Measurements from ENCODE around the gene ROBO2. TPM values are rescaled to one million over a fixed set of nuclear protein-coding genes. Genes with fewer than 3 reads are reported as not detected.
A peak's percentile ranks its signal among the peaks of the same experiment; 100 is the strongest.

ROBO2 gene
- polyA plus RNA-seq, 12 donors: 3.2 to 57.4 (median 4.2) TPM; not detected in 1

DNA sequence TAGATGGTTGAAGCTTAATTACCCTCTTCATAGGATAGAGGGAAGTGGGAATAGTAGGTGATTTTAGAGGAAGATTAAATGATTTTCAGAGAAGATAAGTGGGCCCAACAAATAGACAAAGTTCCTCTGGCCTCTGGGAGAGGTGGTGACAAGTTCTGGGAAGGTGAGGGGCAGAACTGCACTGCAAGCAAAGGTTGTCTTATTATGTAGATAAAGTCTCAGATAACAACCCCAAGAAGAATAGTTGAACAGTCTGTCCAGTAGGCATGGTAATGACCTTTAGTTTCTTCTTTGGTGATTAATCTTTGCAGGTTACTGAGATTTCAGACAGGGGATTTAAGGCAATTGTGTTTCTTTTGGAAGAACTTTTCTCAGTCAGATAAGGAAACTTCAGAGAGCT lies 439.1 kb downstream of the ROBO2 start:
- DNase-seq: no peak

DNA sequence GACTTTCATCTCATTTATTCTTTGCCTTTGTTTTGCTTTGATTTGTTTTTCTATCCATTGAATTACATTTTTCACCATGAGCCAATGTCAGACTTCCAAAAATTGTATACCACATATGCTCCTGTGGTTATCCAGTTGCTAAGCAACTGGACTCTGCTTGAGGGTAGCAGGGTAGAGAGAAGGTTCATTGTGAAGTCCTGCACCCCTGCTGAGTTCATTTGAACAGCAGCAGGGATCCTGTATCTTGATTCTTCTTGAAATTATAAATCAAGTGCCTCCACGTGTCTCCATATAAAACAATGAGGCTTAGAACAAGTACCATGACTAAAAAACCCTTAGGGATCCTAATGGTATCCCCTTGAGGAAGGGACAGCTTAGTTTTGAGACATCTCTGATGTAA lies 449.3 kb downstream of the ROBO2 start:
- no peak for DNase-seq

DNA sequence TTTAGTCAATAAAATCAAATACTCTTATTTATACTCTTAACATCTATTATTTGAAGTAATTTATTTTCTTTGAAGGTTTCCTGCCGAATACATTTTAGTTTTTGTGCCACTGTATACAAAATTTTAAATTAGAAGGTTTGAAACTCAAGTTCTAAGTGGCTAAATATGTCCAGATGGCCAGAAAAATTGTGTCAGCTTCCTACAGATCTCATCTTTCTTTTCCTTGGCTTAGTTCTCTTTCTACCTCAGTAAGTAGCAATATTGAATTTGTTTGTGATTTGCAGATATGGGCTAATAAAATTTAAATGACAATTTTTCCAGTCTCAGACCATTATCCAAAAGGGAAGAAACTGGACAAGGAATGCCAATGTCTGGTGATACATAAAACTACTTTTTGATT lies 452.1 kb downstream of the ROBO2 start:
- no peak for DNase-seq

DNA sequence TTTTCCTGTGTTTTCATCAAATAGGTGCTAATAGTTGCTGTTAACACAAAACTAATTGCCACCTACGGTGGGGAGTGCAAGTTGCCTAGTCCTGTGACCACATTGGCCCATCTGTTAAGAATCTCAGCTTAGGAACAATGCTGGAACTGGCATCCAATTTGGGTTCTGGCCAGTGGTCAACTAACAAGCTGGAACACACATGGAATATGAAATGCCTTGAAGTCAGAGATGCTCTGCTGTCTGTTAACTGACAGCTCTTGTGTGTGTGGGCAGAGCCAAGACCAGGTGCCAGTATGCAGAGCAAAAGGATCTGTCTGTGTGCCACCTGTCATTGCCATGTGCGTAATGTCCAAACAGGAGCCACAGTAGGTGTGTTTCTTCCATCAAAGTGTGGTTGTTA lies 460.8 kb downstream of the ROBO2 start:
- no peak for DNase-seq

DNA sequence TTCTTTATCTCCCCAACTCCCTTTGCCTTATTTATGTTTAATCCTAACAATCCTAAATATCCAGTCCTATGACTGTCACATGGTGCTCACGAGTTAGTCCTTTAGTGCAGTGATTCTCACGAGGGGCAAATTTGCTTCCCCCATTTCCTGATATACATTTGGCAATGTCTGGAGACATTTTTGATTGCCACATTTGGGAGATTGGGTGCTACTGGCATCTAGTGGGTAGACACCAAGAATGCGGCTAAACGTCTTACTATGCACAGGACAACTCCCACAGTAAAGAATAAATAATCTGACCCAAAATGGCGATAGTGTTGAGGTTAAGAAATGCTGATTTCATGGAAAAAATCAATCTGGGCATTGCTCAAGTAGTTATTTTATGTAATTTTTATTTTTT lies 466.5 kb downstream of the ROBO2 start:
- no peak for DNase-seq

DNA sequence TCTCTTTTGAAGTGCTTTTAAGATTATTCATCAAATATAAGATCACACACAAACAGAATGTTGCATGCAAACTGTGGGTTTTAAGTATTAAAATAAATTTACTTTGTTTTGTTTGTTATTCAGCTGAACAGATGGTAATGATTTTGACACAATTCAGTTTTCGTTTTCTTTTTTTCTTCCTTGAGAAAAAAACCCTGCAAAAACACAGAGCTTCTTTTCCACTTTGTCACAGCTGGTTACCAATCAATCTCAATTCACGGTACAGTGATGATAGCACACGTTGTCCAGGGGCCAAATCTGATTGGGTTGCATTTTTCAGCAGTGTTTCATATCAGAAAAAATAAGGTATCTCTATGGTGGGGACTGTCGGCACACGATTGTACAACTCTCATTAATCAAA lies 473.6 kb downstream of the ROBO2 start:
- no peak for DNase-seq

DNA sequence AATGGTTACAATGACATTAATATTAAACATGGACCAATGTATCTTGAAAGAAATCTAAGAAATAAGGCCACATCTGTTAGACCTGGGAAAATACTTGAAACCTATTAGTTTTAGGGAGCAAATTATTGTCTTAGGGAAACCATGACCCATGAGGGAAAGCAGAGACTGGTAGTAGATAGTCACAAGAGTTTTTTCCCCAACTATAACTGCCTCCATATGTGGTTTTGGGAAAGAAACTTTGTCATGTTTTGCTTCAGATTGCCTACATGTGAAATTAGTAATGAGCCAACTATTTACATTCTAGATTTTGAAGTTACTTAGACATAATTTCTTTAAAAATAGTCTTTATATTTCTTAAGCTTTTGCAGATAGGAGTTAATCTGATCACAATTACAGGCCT lies 474.9 kb downstream of the ROBO2 start:
- DNase-seq: no peak

DNA sequence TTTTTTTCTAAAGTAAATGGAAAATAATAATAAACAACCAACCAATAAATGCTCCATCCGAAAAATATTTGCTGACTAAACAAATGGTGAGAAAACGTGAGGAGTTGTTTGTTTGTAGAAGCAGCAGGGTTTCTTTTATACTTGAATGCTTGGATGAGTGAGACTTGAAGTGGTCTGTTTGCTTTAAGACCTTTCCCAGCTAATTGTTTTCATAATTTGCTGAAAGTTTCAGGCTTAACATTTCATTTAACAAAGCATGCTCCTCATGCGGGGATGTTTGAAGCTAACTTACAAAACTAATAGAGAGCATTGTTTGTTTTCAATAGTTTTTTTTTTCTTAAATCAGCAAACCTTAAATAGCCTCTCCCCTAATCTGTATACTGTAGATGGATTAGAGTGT lies 484.6 kb downstream of the ROBO2 start:
- no peak for DNase-seq

DNA sequence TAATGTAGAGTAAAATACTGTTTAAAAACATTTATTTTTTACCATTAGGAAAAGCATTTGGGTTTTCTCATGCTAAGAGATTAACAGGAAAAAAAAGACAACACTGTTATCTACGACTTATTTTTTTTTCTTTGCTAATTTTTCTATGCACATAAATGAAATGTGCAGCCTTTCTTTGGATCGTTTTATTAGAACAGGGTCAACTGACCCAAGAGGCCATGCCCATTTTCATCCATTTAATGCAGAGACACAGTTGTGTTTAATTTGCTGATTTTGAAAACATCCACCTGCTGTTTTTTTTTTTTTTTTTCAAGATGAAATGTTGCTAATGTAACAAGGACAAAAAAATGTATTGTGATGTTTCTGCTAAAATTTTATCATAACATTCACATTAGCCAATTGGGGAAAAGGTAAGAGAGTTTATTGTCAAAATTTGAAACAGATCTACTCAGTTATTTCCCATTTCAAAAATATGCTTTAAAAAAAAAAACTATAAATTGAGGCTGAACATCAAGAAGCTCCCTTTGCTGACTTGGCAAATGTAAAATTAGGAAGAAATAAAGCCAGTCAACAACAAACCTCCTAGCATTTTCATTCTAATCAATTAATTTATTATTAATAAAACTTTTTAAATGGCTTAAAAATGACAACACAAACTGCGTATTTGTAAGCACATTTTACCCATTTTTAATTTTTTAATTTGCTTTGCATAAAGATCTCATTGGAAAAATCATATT lies 485.2 kb downstream of the ROBO2 start:
- no peak for DNase-seq

DNA sequence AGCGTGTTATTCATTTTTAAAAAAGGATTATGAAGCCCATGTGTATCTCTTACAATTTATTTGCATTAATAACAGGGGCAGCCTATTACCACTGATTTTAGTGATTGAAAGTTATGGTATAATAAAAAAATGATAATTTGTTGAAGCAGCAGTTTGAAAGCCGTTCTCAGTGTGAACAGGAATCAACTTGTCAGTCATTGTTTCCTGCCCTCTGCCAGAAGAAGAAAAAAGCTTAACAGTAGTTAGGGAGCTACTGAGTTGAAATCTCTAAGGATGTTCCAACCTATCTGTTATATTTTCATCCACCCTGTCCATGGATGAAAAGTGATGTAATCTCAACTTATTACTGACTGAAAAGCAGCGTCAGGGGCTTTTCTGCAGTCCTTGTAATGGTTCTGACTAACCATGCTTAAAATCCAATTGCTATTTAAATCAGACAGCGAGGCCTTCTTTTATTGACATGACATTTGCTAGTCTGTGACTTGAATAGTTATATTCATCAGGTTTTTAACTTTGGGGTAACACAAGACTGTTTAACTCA lies 486.7 kb downstream of the ROBO2 start:
- no peak for DNase-seq

DNA sequence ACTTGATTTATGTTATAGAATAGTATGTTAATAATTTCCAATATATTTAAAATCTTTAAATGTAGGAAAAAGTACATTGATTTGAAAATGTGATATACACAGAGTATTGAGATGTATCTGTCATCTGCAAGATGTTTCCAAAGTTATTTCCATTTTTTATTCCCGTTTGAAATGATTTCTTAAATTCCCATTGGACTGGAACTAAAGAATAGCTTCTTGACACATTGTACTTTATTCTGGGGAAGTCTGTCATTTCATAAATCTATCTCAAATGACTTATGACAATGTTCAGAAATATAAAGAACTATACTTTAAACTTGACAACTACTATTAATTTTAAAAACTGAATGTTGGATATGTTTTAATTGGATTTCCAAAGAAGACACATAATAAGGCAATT lies 489.6 kb downstream of the ROBO2 start:
- no peak for DNase-seq

DNA sequence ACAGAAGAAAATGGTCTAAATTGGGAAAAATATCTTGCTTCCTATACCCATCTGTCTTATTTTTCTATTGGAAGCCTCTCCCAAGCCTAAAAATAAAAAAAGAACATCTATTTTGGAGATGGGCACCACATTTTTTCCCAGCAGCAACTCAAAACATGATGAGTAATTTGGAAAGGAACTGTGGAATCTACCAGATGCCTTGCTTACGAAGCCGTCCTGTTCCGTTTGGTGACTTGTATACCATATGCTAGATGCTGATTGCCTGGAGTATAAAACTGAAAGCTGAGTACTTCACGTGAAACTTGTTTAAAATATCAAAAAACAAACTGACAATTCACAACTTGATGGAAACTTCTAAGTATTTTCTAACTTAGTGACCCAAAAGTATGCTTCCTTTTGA lies 491.0 kb downstream of the ROBO2 start:
- peak; percentile 5 for DNase-seq

DNA sequence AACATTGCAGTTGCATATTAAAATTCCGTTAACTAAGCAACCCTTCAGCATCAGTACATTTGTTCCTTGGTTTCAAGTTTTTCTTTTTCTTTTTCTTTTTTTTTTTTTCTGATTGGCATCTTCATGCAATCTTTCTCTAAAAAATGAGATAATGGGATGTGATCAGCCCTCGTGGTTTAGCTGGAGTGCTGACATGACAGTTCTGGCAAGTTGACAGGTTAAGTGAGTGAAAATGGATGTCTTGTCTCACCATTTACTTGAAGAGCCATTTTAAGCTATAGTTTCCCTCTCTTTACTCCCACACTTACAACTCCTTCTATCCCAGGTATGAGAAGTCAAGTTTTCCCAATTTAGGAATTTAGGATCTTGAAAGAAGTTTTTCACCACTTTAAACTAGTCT lies 495.2 kb downstream of the ROBO2 start:
- no peak for DNase-seq

DNA sequence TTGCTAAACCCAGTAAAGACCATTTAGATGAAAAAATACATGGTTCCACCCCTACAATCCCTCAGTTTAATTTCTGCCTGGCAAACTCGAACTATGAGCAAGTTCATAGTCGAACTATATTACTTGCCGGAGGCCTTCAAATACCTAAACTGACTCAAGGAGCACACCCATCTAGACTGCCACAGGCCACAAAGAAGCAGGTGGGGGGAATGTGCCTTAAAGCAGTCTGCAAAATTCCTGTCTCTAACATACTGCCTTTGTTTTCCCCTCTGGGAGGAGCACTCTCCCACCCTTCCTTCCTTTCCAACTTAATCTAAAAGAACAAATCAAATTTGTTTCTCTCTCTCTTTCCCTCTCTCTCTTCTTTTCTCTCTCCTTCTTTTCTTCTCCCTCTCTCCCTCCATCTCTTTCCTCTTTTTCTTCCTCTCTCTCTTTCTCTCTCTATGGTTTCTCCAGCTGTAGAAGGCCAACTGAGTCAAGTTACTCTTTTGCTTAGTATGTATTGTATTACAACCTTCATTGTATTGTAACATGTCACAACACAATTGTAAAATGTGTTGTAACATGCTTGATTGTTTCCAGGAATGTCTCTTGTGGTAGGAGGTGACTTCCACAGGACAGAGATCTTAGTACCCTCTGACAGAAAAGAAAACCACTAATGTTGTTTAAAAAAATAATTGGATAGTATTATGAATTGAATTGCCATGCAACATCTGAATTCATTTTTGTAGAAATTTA lies 496.3 kb downstream of the ROBO2 start:
- no peak for DNase-seq

DNA sequence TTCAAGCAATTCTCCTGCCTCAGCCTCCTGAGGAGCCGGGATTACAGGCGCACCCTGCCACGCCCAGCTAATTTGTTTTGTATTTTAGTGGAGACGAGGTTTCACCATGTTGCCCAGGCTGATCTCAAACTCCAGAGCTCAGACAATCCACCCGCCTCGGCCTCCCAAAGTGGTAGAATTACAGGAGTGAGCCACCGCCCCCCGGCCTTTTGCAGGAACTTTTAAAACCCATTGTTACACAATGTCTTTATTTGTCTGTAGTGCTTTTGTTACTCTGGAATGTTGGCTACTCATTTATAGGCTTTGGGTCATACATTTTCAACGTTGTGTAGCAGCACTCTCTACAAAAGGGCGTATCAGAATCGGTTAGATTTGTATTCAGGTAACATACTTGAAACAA lies 499.1 kb downstream of the ROBO2 start:
- no peak for DNase-seq

DNA sequence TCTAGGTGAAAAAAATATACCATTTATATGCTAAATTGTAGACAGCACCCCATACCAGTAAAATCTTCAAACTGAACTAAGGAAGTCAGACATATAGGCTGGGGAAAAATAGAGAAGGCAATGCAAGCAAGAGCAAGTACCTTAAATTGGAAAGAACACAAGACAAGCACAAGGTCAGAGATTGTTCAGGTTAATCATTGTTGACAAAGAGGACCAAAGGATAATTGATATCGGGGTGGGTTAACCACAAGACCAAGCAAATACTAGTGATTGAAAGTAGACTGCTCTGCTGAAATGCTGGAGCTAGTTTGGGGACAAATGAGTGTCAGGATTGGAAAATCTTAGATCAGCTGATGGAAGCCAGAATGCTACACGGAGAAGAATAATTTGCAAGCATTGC lies 499.8 kb downstream of the ROBO2 start:
- no peak for DNase-seq

DNA sequence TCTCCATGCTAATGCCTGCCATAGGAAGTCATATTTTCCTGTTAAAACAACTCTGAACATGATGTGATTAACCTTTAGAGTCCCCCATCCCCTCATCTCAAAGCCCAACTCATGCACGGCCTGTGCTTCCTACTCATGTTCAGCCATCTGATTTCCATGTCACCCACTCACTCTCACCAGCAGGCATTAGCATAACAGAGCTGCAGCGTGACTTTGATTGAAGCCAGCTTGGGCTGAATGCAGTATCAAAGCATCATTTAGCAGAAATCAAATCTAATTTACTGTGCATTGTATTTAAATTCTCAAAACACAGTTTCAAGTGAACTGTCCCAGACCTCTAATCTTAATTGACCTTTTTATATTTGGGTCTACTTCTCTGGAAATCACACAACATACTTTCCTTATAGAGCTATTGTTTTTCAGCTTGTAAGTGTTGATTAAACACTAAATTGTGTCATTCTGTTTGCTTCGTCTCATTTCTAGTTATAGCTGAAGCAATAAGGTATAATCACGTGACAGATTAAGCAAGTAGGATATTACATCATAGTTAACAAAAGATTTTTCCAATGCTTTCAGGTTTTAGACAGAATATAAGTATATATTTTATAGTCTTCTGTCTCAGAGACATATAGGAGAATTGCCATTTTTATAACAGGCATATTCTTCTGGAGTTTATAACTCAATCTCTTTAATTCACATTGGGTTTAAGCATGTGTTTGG lies 501.5 kb downstream of the ROBO2 start:
- no peak for DNase-seq

DNA sequence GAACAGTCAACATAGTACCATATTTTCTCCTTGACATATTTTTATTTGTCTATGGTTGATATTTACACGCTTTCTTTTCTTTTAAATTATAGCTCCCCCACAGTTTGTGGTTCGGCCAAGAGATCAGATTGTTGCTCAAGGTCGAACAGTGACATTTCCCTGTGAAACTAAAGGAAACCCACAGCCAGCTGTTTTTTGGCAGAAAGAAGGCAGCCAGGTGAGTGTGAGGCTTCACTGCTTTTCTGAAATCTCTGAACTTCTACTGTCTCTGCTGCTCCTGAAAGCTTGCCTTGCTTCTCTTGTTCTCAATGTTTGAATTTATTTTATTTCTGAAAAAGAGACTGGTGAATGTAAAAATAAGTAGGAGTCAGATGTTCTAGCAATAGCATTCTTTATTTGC lies 506.3 kb downstream of the ROBO2 start:
- no peak for DNase-seq

DNA sequence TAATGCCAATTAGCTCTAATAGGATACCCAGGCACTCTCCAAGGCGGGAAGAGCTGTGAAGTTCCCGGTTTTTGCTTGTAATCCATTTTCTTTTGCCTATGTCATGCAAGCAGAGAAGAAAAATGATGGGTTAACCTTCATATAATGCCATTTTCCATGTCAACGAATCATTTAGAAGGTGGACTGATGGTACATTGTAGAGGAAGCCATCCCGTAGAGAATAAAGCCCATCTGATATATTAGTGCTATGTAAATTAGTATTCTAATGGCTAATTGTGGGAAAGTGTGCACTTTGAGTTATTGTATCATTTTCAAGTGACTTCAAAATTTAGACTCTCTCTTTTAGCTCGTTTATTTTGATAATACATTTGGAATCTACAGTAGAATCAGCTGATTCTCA lies 509.1 kb downstream of the ROBO2 start:
- DNase-seq: no peak

DNA sequence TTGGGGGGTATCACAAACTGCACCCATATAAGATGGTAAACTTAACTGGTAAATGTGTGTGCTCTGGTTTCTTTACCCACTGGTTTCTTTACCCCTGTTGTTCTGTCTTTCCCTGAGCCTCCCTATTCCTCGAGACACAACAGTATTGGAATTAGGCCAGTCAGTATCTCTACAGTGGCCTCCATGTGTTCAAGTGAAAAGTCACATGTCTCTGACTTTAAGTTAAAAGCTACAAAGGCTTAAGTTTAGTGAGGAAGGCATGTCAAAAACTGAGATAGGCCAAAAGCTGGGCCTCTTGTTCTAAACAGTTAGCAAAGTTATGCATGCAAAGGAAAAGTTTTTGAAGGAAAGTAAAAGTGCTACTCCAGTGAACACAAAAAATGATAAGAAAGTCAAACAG lies 513.3 kb downstream of the ROBO2 start:
- DNase-seq: no peak

DNA sequence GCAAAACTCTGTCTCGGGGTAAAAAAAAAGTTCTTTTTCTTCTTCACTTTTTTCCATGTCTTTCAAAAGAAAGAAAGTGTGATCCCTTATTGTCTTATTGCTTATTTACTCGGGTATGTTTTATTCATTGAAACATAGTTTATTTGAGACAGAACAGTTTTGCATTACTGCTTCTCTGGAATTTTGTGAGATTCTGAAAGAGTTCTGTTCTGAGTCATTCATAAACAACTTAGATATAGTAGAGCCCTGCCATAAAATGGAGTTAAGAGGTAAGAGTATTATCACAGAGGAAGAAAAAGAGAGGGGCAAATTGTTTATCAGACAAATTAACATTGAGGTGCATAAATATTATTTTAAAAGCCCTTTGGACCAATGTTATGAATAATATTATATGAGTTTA lies 522.2 kb downstream of the ROBO2 start:
- DNase-seq: no peak

DNA sequence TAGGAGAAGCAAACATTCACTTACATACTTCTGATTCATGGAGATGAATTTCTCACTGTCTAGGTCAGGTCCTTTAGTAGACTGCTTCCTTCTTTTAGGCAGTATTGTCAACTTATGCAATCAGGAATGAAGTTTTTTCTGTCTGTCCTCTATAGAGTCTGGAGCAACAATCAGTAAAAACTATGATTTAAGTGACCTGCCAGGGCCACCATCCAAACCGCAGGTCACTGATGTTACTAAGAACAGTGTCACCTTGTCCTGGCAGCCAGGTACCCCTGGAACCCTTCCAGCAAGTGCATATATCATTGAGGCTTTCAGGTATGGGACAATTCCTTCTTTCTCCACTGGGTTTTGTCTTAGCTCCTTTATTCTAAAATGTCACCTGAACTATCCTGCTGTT lies 523.1 kb downstream of the ROBO2 start:
- no peak for DNase-seq

DNA sequence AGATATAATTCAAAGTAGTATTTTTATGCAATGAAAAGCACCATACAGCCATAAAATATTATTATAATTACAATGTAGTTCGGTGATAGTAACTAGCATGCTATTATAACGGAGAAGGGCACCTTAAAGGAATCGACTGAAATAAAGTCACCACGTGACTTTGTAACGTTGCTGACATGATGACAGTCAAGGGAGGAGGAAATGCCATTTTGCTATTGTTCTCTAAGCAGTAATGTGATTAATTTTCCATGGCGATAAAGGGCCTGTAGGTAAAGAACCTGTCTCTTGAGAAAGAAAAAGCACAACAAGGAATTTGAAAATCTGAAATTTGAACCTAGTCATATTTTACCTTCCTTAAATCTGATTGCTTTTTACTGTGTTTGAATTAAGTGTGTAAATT lies 526.2 kb downstream of the ROBO2 start:
- DNase-seq: no peak
